Activated CD4-positive, alpha-beta T cell treated with anti-CD3 and anti-CD28 coated beads, Interleukin-2, Interleukin-6, amounts not matched to agents 100 ng/mL and 50 ng/mL, durations not matched to agents 16 hours and 8 hours (primary cell): ENCODE results near the gene TSN.
"Not testable (repeated sequence)": the region's sequence is repeated elsewhere in the genome, so short reads cannot be mapped to it uniquely, and the experiment has no call there.

Source experiments
- DNase-seq: peaks from one replicate; pipeline ENCODE4 v3.0.0-alpha.2; 2020

Gene TSN

GRCh38 chr2:121803503-121803902 is 48.1 kb downstream of the TSN start:
- no peak for DNase-seq

DNA sequence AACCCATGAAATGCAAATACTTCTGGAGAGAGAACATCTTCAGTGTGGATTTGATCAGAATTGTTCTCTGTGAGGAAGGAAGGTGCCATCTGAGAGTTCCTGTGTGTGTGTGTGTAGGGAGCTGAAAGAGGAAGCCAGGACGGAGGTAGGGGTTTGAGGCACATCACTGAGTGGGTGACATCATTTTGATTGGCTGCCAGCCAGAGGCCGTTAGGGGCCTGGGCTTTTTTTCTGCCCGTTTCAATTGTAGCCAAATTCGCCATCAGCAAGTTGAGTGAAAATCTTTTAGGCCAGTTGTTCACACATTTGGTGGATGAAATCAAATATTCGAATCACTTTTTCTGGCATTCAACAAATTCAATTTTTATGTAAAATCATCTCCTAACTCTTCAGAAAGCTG is 48.9 kb downstream of the TSN start:
- no peak for DNase-seq

DNA sequence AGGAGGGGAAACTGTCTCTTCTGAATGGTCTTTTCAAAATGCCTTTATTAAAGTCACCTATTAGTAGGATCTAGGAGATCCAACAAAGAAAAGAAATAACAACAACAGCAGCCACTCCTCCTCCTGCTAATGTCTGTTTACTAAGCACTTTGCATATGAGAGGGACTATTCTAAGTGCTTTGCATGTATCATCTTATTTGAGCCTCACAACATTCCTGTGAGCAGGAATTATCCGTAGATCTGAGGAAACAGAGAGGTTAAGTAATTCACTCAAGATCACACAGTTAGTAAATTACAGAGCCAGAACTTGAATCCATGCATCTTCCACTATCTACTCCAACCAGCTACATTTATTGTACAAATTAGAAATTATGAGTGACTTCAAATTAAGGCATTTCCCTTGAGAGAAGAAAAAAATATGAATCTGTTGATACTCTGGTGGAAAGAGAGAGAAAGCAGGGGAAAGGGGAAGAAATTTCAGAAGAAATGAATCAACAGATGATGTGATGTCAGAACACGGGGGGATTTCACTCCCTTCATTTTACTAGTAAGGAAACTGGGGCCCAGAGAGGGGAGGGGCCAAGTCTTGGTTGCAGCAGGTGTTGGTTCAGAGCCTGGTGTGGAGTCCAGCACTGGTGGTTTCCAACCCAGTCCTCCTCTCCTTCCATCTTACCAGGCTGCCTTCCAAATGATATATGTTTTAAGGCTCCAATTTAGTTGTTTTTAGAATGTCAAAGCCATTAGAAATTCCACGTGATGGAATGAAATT is 49.7 kb downstream of the TSN start:
- no peak for DNase-seq

GRCh38 chr2:121805766-121806143 is 50.3 kb downstream of the TSN start:
- DNase-seq = no peak

DNA sequence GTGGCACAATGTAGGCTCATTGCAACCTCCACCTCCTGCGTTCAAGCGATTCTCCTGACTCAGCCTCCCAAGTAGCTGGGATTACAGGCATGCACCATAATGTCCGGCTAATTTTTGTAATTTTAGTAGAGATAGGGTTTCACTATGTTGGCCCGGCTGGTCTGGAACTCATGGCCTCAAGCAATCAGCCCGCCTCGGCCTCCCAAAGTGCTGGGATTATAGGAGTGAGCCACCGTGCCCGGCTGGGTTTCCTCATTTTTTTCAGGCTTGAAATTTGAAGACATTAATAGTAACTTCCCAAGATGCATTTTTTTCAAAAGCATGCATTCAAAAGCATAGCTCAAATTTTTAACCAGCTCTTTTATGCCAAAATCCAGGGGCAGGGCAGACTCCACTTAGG is 52.3 kb downstream of the TSN start:
- not testable (repeated sequence) for DNase-seq

DNA sequence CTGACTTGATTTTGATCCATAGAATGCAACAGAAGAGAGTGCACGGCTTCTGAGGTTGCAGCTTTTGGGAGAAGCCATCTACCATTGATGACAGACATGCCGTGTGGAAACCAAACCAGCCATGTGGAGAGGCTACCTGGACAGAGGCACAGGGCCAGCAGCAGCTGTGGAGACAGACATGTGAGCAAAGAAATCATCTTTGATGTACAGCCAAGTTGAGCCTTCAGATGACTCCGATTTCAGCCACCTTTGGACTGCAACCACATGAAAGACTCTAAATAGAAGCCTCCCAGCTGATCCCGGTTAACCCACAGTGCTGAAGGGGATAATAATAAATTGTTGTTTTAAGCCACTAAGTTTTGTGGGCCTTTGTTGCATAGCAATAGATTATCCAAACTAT is 54.2 kb downstream of the TSN start:
- DNase-seq = no peak

DNA sequence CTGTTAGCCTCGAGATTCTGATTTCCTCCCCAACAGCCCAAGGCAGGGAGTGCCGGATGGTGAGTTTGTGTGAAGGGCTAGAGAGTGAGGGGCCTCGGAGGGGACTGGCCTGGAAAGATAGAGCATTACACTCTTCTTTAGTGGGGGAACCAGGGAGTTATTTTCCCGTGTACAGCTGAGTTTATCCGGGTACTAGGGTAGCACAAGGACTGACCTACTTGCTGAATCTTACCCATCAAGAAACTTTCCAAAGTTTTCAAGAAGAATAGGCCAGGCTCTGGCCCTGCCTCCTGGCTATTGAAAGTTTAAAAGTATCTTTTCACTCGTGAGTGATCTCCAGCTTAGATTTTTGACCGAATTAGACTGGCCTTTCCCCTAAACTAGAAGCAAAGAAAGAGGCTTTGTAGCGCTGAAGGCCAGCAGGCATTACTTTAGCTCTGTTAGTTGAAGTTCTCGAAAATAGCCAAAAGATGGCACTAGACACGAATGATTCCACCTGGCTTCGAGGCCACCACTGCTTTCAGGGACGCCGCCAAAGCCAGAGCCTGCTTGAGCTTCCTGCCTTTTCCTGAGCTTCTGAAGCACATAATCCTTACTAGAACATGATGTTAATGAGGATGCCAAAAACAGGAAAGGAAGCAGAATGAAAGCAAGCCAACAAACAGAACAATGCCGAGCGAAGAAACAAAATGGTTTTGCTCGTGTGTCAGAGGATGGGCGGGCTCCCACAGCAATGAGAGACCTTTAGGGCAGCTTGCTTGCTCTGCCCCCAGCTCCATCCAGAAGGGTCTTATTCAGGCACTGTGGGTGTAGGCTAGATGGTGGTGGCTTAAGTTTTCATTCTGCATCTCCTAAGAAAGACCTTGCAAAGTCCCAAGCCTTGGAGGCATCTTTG is 55.8 kb downstream of the TSN start:
- DNase-seq = peak; percentile 49

- not testable (repeated sequence) for DNase-seq
Measured at GRCh38 chr2:121813083-121813482, 57.6 kb downstream of the TSN start.

- DNase-seq = no peak
Measured at GRCh38 chr2:121815216-121815615, 59.8 kb downstream of the TSN start.

DNA sequence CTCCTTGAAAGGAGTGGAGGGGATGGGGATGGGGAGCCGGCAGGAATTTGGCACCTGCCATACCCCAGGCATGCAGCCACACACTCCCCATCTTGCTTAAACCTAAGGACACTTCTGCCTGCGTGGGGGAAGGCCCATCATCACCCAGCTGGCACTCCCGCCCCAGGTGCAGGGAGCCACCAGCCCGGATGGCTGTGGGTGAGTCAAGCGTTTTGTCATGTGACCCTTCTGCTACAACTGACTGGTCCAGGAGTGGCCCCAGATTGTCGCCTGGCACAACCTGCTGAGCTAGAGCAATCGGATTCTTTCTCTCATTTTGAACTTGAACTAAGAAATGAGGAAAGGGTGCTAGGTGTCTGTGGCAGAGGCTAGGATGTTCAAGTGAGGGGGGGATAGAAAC is 61.3 kb downstream of the TSN start:
- DNase-seq = no peak

- not testable (repeated sequence) for DNase-seq
Measured at GRCh38 chr2:121817304-121817703, 61.9 kb downstream of the TSN start.
